Breast epithelium (tissue), 3 donors: ENCODE data around the gene HSPA12A.

Experiments used
- CTCF ChIP-seq, 3 donors: fragments of 450-650 bp; IDR thresholded peaks; one replicate each; pipeline ENCODE4 v1.5.1; 2016 to 2017; ENCODE audit warnings: antibody characterized with exemption in 3 of 3, mild to moderate bottlenecking in 3 of 3, moderate library complexity in 3 of 3
- POLR2A ChIP-seq: fragments of 450-650 bp; IDR thresholded peaks from one replicate; pipeline ENCODE4 v1.6.1; 2016; ENCODE audit warnings: antibody characterized with exemption, mild to moderate bottlenecking, moderate library complexity

DNA sequence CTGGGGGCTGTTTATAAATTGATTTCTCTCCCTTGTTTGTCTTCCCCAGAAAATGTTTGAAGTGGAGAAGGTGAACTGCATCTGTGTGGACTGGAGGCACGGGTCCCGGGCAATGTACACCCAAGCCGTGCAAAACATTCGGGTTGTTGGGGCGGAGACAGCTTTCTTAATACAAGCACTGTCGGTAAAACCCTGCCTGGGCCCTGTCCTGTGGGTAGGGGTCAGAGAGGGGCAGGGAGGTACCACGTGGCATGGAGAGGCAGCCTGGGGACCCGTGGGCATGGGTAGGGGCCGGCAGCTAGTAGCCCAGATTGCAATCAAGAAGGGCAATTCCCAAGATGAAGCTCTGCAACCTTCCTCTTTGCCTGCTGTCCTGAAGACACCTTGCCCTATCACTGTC is 115.6 kb downstream of the HSPA12A start:
- TF ChIP-seq POLR2A (no peak), CTCF (IDR thresholded peaks at IDR 0.05) (no peak)
